HL-60 (cell line): ENCODE measurements around the gene TPCN2.
A peak's percentile ranks its signal among the peaks of the same experiment; 100 is the strongest.

Source experiments
- DNase-seq, 2 experiments: peaks; one replicate each; pipeline ENCODE4 v3.0.0-alpha.2; 2010 to 2020; ENCODE audit warnings: low read depth in 1 of 2, low spot score in 1 of 2
- H3K27ac ChIP-seq: fragments of 250-450 bp; sonication (Bioruptor Pico); replicated peaks from 2 replicates; pipeline ENCODE4 v1.5.1; 2020; ENCODE audit warnings: mild to moderate bottlenecking, moderate library complexity
- H3K27me3 ChIP-seq: fragments of 250-450 bp; sonication (Bioruptor Pico); 2 replicates; pipeline ENCODE4 v1.5.1; 2021; ENCODE audit warnings: mild to moderate bottlenecking, moderate library complexity; ENCODE audit not compliant: insufficient read depth, poor library complexity, severe bottlenecking
- H3K4me3 ChIP-seq: replicated peaks from 2 replicates; pipeline ENCODE4 v1.5.1; 2011; ENCODE audit warnings: mild to moderate bottlenecking, control low read depth, low read length; ENCODE audit not compliant: insufficient read depth
- CTCF ChIP-seq: IDR thresholded peaks from one replicate; pipeline ENCODE4 v1.5.1; 2011; ENCODE audit warnings: low read length, control low read depth, inconsistent platforms; ENCODE audit not compliant: insufficient read depth
- GABPA ChIP-seq: IDR thresholded peaks from 2 replicates; pipeline ENCODE4 v1.6.1; 2012; ENCODE audit warnings: low read depth
- POLR2AphosphoS5 ChIP-seq: IDR thresholded peaks from 2 replicates; pipeline ENCODE4 v1.6.1; 2012; ENCODE audit warnings: low read depth
- REST ChIP-seq: IDR thresholded peaks from 2 replicates; pipeline ENCODE4 v1.6.1; 2012; ENCODE audit warnings: low read depth; ENCODE audit not compliant: insufficient replicate concordance
- SPI1 ChIP-seq: IDR thresholded peaks from 2 replicates; pipeline ENCODE4 v1.6.1; 2012; ENCODE audit warnings: low read depth, mild to moderate bottlenecking, borderline replicate concordance

Gene TPCN2

GRCh38 chr11:69022260-69022659 lies 26.5 kb upstream of the TPCN2 start:
- TF ChIP-seq CTCF, result no peak
- TF ChIP-seq SPI1, result no peak
- TF ChIP-seq REST, result no peak
- TF ChIP-seq GABPA, result no peak
- no peak for TF ChIP-seq POLR2AphosphoS5
- H3K27ac ChIP-seq, result no peak overlapping the region
- no peak for DNase-seq
- no peak overlapping the region for H3K4me3 ChIP-seq
- H3K27me3 ChIP-seq, result no peaks in the 10 kb centered on the region

- Histone ChIP-seq H3K27me3 (no peaks in the 10 kb centered on the region), H3K4me3 (no peak overlapping the region), H3K27ac (no peak overlapping the region)
- no peak for DNase-seq
- no peak for TF ChIP-seq SPI1
- no peak for TF ChIP-seq GABPA
- no peak for TF ChIP-seq POLR2AphosphoS5
- TF ChIP-seq REST, result no peak
- TF ChIP-seq CTCF, result no peak
Measured at GRCh38 chr11:69024509-69024908, 24.2 kb upstream of the TPCN2 start.

GRCh38 chr11:69027704-69028372 lies 20.9 kb upstream of the TPCN2 start:
- DNase-seq, result peak; percentile 93 to 95
- Histone ChIP-seq H3K27ac (peak overlapping the region; percentile 68), H3K27me3 (no peaks in the 10 kb centered on the region), H3K4me3 (no peak overlapping the region)
- TF ChIP-seq REST (peak; percentile 27), GABPA (no peak)

GRCh38 chr11:69030301-69030700 lies 18.4 kb upstream of the TPCN2 start:
- Histone ChIP-seq H3K4me3 (no peak overlapping the region), H3K27ac (no peak overlapping the region), H3K27me3 (no peaks in the 10 kb centered on the region)
- no peak for DNase-seq
- TF ChIP-seq REST, result no peak
- no peak for TF ChIP-seq CTCF
- no peak for TF ChIP-seq POLR2AphosphoS5
- TF ChIP-seq GABPA, result no peak
- no peak for TF ChIP-seq SPI1
